T-helper 1 cell treated with Interleukin-12 subunit alpha and Interleukin-12 subunit beta and Interleukin-4 antibody, amounts not matched to agents 30 ng/mL and 1 ng/mL, for 36 hours (primary cell): ENCODE data around the gene OR4F6. TPM values are rescaled to one million over a fixed set of nuclear protein-coding genes. Genes with fewer than 3 reads are reported as not detected.
"Not testable (repeated sequence)": the region's sequence is repeated elsewhere in the genome, so short reads cannot be mapped to it uniquely, and the experiment has no call there.

Experiments
- intact Hi-C: fragments of 100-400 bp; cut with micrococcal nuclease; formaldehyde crosslinking; loops from one replicate; pipeline ENCODE4 v1.15.1; 2024
- total RNA-seq: library from RNA; stranded (reverse); gene quantifications from 2 replicates; pipeline ENCODE4 v1.2.3, GENCODE V29; 2022

Gene OR4F6
- not detected in 2 replicates for total RNA-seq

- intact Hi-C loops = no loop called here
Observed at GRCh38 chr15:101803209-101803608, at the start of gene OR4F6. TSS of gene OR4F6 (plus strand) at chr15:101803509. CDS start at chr15:101805720, 2,211 bp downstream.

DNA sequence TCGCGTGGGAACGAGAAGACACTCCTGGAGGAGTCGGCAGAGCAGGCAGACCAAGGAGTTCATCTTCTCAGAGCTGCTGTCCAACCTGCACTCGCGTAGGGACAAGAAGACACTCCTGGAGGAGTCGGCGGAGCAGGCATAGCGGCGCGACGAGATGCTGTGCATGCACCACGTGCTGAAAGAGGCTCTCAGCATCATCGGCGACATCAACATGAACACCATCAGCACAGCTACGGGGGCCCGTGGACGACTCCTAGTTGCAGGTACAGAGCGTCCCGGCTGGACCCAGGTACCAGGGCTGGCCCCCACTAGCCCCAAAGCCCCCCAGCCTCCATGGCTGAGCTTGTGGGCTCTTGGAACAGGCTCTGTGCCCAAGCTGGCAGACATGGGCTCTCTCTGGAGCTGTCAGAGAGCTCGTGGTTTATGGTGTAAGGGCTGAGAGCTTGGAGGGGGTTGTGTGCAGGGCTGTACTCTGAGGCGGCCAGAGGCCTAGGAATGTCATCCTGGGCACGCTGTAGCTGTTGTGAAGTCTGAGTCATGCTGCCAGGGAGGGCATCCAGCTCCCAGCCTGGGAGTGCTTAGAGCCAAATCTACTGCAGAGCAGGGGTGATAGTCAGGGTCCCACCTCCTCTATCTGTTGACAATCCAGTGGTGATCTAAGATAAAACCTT lies 38.5 kb upstream of the OR4F6 start:
- intact Hi-C loops = not testable (repeated sequence)

GRCh38 chr15:101765340-101765671 lies 38.0 kb upstream of the OR4F6 start:
- intact Hi-C loops = not testable (repeated sequence)

DNA sequence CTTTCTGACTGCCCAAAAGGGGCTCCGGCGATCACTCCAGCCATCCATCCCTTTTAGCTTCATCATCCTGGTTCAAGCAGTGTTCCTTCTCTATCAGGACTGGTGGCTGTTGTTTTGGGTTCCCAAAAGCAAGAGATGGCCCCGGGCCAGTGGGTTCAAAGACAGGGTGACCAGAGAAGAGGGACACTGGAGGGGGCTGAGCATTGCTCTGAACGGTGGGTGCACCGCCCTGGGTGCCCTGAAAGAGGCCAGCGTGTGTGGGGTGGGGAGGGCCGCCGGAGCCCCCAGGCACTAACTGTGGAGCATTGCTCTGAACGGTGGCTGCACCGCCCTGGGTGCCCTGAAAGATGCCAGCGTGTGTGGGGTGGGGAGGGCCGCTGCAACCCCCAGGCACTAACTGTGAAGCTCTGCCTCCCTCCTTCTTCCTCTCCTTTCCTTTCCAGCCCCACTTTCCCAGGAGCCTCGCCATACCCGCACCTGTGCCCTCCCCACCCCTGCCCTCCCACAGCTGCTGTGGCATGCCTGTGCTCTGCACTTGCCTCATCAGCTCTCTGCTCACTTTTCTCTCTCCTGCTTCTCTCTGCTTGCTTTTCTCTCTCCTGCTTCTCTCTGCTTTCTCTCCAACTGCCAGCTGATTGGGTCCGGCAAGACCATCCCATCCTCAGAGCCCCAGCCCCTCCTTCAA lies 37.4 kb upstream of the OR4F6 start:
- intact Hi-C loops = no loop called here

DNA sequence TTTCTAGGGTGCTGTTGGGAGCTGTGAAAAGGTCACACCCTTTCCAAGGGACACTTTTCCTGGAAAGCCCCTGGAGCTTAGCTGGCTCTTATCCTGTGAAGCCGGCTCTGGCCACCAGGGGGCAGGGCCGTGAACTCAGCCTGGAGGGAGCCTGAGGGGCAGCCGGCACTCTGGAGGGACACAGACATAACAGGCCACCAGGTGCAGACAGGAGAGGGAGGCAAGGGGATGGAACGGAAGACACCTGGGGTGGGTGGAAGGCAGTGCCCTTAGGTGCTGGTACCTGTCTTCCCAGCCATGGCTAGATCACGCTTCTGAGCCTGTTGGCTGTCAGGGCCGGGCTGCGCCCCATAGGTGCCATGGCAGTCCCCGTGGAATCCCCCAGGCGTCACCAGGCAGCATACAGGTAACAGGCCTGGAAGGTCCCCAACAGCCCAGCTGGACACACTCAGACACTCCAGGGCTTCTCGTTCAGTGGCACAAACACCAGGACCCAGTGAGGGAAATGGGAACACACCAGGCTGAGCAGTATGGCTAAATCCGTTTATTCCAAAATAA lies 36.1 kb upstream of the OR4F6 start:
- intact Hi-C loops = not testable (repeated sequence)

DNA sequence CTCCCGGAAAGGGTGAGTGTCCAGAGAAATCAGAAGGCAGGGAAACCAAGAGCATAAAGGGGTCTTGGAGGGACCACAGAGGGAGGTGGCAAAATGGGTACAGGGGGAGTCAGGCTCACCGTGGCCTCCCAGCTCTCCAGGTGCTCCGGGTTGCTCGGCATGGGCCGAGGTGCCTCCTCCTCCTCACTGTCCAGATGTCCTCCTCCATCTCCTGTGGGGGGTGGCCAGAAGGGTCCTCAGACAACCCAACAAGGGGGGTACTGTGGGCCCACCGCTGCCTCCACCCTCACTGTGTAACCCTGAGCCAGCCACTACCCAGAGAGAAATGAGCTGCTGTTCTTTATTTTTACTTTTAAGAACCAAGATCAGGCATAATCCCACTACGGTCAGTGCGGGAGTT lies 30.4 kb upstream of the OR4F6 start:
- intact Hi-C loops = loop anchor here (2.0 kb wide), 1 partner anchor 472 kb away; no protein-coding TSS in a partner anchor

DNA sequence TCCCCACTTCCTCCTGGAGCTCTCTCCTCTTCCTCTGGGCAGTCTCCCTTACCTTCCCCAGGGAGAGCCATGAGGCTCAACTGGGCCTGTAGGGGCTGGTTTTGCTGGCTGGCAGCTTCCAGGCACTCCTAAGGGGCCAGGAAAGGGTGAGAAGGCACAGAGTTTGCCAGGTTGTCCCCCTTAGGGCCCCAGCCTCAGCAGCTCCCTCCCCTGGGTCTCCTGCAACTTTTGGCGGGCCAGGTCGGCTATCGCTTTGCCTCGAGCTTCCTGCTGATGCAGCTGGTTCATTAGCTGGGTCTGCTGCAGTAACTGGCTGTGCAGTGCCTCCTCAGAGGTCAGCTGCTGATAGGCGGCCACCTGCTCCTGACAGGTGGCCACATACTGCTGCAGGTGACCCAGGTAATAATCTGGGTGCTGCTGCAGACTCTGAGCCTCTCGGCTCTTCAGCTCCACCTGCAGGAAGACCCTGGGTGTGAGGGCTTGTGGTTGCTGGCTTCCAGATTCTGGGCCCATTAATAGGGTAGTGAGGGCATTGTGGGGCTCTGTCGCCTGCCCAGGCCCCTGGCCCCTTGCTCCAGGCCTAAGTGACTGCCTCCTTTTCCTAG lies 29.7 kb upstream of the OR4F6 start:
- intact Hi-C loops = loop anchor here (2.0 kb wide), 1 partner anchor 473 kb away; no protein-coding TSS in a partner anchor

DNA sequence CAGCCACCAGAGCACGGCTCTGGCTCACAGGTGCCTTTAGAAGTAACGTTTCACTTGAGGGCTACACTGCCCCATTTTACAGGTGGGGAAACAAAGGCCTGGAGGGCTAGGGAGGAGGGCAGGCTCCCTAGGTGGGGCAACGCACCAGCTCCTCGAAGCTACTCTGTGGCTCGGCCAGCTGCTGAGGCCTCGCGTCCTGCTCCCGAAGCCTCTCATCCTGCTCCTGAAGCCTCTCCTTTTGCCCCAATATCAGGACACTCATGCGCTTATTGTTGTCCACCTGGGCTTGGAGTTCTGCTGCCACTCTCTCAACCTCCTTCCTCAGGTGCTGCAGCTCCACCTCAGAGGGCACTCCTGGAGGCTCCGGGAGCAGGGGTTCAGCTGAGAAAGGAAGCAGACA lies 28.2 kb upstream of the OR4F6 start:
- intact Hi-C loops = no loop called here

DNA sequence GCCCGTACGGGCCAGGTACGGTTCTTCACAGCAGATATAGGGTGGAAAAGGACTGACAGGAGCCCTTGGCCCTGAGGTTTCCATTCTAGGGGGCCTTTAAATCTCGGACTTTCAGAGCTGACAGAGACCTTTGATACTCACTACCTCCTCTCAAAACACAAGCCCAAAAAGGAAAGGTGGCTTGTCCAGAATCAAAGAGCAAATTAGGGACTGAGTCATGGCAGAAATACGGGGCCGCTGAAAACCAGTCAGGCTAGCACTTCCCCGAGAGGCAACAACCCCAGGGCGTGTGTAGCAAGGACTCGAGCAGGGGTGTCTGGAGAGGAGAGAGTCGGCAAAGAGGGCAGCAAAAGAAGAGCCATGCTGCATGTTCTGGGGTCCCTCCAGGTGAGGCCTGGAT lies 24.7 kb upstream of the OR4F6 start:
- intact Hi-C loops = not testable (repeated sequence)

GRCh38 chr15:101780225-101780624 lies 23.1 kb upstream of the OR4F6 start:
- intact Hi-C loops = not testable (repeated sequence)

DNA sequence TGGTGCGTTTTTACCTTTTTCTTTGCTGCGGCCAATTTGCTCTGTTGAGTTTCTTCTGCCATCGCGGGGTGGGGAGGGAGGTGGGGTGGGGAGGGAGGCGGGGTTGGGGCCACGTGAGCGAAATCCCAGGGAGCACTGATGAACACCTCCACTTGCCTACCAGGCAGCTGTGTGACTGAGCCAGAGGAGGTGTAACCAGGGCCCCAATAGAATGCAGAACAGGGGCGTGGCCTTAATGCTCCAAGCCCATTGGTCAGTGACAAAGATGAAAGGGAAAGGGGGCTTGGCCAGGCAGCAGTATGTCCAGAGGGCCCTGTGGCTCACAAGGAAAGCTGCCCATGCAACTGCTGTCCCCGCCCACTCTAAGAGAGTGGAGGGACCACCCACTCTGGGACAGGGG lies 21.4 kb upstream of the OR4F6 start:
- intact Hi-C loops = no loop called here

- intact Hi-C loops = no loop called here
Observed at GRCh38 chr15:101784644-101785043, 18.7 kb upstream of the OR4F6 start.

GRCh38 chr15:101786422-101786821 lies 16.9 kb upstream of the OR4F6 start:
- intact Hi-C loops = not testable (repeated sequence)

DNA sequence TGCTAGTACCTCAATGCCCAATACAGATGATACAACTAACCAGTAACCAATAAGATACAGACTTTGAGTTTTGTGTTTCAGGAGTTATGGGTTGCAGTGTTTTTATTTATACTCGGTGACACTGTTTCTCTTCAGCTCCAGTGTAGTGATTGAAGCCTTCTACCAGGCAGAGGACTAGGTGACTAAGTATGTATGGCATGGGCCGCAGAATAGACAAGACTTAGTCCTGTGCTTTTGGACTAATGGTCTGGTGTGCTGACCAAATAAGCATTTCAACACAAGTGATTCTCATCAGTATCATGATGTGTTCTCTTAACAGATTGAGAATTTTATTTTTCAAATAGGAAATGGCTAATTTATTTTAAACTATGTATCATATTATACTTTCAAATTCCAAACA lies 15.3 kb upstream of the OR4F6 start:
- intact Hi-C loops = not testable (repeated sequence)

DNA sequence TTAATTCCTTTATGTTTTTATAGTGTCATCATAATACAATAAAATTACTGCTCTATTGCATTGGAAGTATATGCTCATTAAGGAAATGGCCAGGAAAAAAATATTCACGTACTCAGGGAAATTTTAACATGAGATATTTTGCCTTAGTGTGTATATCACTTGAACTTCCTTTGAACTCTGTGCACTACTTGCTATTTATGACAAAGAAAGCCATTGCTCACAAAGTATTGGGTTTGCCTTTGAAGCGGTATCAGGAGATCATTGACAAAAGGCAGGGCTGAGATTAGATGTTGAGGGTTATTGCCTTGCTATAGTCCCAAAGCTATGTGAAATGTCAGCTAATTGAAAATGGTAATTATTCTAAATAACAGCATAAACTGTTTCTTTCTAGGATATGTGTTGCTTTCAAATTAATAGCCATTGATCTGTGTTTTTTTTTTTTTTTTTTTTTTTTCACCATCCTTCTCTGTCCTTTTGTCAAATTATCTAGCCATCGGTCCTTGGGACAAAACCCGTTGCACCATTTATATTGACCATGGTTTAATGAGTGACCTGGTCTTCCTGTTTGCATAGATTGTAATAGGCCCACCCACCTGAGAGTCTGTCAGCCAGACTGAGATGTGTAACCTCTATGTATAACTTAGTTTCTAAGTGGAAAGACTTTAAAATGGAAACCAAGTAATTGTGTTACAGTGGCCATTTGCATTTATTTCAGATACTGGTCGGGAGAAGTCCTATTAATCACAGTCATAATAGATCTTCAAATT lies 14.6 kb upstream of the OR4F6 start:
- intact Hi-C loops = not testable (repeated sequence)

- intact Hi-C loops = not testable (repeated sequence)
Observed at GRCh38 chr15:101790748-101791147, 12.6 kb upstream of the OR4F6 start.

DNA sequence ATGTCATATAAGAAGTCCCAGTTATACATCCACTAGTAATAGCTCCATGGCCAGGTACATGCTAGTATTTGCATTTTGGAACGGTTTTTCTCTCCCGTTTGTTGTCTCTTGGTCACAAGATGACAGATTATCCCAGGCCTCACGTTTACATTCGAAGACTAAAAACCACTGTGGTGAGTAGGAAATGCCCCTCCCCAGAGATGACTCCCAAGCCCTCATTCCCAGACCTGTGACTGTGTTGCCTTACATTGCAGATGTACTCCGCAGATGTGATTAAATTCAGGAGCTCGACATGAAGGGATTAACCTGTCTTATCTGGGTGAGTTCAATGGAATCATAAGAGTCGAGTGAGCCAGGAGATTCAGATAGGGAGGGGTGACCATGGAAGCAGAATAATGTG lies 9.3 kb upstream of the OR4F6 start:
- intact Hi-C loops = not testable (repeated sequence)

- intact Hi-C loops = no loop called here
Observed at GRCh38 chr15:101795455-101795854, 7.9 kb upstream of the OR4F6 start.

DNA sequence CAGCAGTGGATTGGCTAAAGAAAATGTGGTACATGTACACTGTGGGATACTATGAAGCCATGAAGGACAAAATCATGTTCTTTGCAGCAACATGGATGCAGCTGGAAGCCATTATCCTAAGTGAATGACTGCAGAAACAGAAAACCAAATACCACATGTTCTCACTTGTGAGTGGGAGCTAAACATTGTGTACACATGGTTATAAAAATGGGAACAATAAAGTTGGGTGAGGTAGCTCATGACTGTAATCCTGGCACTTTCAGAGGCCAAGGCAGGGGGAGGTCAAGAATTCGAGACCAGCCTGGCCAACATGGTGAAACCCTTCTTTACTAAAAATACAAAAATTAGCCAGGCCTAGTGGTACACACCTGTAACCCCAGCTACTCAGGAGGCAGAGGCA lies 3.6 kb upstream of the OR4F6 start:
- intact Hi-C loops = no loop called here

DNA sequence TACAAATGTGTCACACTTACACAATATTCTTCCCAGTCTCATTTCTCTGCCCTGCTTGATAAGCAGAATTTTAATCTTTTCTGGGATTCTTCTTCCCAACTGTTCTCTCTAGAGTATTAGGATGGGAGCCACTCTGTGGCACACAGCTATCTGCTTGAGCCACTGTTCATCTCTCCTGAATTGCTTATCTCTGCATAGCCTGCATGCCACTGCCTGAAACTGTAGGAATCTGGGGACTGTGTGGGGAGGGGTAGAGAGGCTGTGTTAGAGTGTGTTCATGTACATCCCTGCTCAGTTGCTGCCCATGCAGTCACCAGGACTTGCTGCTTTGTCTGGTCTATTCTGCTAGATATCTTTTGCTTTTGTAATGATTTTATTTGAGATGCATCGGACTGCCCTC lies 2.3 kb upstream of the OR4F6 start:
- intact Hi-C loops = no loop called here

DNA sequence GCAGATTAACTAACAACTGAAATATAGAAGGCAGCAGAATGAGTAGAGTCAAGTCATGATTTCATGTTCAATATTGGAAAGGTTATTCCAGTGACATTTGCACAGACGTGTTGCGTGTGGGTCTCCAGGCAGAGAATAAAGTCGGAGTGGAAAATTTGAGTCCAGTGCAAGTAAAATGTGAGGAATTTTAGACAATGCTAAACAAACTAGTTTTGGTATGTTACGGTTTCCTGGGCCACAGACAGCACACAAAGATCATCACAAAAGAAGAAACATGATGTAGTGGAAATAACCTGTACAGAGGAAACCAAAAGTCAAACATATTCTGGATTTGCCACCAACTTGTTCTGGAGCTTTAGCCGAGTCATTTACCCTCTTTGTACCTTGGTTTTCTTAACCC lies 367 bp downstream of the OR4F6 start:
- intact Hi-C loops = no loop called here

DNA sequence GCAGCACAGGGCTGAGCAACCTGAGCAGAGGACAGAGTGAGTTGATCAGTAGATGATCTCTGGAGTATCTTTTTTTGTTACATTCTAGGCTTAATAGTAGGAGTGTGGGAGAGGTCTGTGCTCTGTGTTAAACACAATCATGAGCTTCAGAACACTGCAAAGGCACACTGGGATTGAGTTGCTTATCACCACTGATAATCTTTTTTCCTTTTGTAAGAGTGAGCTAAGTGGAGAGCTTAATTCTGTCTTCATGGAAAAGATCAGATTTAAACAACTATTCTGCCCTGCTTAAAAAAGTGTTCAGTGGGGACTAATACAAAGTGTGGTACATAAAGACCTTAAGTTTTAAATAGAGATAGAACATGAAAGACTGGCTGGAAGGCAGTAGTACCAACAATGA lies 1.1 kb downstream of the OR4F6 start:
- intact Hi-C loops = no loop called here
